Gastrocnemius medialis (tissue), 4 donors: Measurements from ENCODE around the gene CORO2A.

Experiments used
- POLR2A ChIP-seq, 2 donors: fragments of 450-650 bp; IDR thresholded peaks; one replicate each; pipeline ENCODE4 v1.6.1; 2017; ENCODE audit warnings: antibody characterized with exemption in 2 of 2, mild to moderate bottlenecking in 2 of 2, moderate library complexity in 2 of 2
- TF ChIP-seq, protein P1 (sequence below), 5 experiments: fragments of 450-650 bp in 3 of 5; fragments of 200-600 bp in 2 of 5; sonication (generic) in 2 of 5; IDR thresholded peaks in 4 of 5; conservative IDR thresholded peaks in 1 of 5; 1 replicate in 4 of 5; 2 replicates in 1 of 5; pipeline ENCODE4 v1.5.1; 2016 to 2019; ENCODE audit warnings: antibody characterized with exemption in 5 of 5, mild to moderate bottlenecking in 3 of 5, moderate library complexity in 3 of 5

GRCh38 chr9:98184326-98184725 is 8.1 kb downstream of the CORO2A start:
- TF ChIP-seq, protein P1, sequence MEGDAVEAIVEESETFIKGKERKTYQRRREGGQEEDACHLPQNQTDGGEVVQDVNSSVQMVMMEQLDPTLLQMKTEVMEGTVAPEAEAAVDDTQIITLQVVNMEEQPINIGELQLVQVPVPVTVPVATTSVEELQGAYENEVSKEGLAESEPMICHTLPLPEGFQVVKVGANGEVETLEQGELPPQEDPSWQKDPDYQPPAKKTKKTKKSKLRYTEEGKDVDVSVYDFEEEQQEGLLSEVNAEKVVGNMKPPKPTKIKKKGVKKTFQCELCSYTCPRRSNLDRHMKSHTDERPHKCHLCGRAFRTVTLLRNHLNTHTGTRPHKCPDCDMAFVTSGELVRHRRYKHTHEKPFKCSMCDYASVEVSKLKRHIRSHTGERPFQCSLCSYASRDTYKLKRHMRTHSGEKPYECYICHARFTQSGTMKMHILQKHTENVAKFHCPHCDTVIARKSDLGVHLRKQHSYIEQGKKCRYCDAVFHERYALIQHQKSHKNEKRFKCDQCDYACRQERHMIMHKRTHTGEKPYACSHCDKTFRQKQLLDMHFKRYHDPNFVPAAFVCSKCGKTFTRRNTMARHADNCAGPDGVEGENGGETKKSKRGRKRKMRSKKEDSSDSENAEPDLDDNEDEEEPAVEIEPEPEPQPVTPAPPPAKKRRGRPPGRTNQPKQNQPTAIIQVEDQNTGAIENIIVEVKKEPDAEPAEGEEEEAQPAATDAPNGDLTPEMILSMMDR (IDR thresholded peaks at IDR 0.05 in 4 of 5, conservative IDR thresholded peaks at IDR 0.05 in 1 of 5), result no peak
- no peak for TF ChIP-seq POLR2A (IDR thresholded peaks at IDR 0.05)
